ENCODE data around the gene LEKR1.

The LEKR1 gene

DNA sequence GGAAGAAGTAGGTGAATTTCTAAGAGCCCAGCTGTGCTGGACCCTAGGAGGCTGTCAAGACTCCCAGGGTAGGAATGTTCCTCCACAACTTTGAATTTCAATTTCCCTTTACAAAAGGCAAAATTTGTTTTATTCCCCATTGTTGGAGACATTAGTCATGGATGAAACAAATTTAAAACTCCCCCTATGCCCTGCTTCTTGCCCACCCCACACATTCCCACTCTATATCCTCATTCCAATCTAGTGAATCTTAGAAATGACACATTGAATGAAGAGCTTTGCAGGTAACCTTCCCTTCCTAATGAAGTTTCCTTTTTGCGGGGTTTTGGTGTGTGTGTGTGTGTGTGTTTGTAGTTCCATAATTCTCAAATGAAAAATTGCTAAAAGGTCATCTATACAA, 261.2 kb downstream of the LEKR1 start:
- no peak for DNase-seq (ENCODE audit: extremely low read depth, low read depth)

DNA sequence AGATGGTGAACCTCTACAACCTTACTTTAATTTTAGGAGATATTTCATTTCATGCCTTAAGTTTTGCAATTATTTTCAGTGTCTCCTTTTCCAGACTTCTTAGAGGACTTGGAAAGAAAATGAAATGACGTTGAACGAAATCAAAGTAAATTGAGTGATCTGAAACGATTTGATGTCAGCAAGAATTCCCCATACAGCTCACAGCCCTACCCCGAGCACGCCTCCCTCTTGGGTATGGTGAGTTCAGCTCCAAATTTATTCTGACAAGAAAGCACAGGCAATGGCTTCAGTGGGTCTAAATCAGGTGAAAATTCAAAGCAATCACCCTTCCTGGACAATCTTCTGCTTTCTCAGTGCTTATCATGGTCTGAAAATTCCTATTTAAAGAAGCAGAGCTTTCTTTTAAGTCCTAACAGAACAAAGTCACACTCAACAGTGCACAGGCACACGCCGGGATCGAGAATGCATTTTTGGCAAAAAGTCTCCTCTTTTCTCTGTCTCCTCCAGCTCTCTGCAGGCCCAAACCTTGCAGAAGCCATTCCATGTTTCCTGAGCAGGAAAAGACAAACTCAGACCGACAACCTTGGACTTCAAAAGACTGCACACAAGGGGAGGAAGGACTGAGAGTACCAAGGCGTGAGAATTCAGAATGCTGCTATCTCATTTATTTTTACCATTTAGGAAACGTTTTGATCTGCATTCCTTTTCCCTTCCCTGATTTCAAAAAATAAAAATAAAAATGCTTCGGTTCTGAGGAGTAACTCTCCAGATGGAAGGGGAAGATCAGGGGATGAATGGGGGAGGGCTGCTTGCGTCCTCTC, 261.8 kb downstream of the LEKR1 start:
- TF ChIP-seq, protein P1, sequence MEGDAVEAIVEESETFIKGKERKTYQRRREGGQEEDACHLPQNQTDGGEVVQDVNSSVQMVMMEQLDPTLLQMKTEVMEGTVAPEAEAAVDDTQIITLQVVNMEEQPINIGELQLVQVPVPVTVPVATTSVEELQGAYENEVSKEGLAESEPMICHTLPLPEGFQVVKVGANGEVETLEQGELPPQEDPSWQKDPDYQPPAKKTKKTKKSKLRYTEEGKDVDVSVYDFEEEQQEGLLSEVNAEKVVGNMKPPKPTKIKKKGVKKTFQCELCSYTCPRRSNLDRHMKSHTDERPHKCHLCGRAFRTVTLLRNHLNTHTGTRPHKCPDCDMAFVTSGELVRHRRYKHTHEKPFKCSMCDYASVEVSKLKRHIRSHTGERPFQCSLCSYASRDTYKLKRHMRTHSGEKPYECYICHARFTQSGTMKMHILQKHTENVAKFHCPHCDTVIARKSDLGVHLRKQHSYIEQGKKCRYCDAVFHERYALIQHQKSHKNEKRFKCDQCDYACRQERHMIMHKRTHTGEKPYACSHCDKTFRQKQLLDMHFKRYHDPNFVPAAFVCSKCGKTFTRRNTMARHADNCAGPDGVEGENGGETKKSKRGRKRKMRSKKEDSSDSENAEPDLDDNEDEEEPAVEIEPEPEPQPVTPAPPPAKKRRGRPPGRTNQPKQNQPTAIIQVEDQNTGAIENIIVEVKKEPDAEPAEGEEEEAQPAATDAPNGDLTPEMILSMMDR (IDR thresholded peaks at IDR 0.05; ENCODE audit: low read depth, low read length), result no peak
- no peak for DNase-seq (ENCODE audit: extremely low read depth, low read depth)

More for the DNA sequence above, 261.2 kb downstream of the LEKR1 start:
- TF ChIP-seq, protein P1 (IDR thresholded peaks at IDR 0.05; ENCODE audit: low read depth, low read length), result no peak

DNA sequence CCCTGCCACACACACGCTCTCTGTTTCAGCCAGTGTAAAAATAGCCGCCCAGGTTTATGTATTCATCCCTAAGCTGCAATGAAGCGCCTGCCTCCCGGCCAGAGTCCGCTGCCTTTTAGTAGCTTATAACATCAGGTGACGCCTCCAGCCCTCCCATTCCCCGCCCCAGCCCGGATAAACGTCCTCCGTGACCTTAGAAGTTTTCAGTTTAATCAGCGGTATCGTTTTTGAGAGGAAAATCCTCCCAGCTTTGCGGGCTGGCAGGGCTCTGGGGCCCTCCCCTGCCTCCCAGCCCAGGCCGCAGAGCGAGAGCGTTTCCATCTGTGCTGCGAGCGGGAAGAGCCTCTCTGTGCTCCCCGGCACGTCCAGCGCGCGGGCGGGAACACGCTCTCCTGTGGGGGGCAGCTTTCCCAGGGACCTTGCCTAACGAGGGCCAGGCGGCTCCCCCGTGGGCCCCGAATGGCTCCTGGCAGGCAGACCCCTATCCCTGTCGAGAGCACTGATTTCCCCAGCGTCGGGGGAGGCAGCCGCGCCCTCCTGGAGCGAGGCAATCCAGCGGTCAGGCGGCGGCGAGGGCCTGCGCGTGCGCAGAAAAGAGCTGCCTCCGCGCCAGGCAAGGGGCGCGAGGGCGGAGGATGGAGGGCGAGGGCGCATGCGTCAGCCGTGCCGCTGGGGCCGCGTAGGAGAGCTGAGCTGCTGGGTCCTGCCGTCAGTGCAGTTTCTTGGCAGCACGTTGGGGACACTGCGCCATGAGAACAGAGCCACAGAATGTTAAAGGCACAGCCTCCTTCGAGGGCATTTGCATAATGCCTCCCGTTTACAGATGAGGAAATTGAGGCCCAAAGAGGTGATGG, 262.7 kb downstream of the LEKR1 start:
- TF ChIP-seq, protein P1 (IDR thresholded peaks at IDR 0.05; ENCODE audit: low read depth, low read length), result peak; percentile 21
- peak; percentile 89 for DNase-seq (ENCODE audit: extremely low read depth, low read depth)

DNA sequence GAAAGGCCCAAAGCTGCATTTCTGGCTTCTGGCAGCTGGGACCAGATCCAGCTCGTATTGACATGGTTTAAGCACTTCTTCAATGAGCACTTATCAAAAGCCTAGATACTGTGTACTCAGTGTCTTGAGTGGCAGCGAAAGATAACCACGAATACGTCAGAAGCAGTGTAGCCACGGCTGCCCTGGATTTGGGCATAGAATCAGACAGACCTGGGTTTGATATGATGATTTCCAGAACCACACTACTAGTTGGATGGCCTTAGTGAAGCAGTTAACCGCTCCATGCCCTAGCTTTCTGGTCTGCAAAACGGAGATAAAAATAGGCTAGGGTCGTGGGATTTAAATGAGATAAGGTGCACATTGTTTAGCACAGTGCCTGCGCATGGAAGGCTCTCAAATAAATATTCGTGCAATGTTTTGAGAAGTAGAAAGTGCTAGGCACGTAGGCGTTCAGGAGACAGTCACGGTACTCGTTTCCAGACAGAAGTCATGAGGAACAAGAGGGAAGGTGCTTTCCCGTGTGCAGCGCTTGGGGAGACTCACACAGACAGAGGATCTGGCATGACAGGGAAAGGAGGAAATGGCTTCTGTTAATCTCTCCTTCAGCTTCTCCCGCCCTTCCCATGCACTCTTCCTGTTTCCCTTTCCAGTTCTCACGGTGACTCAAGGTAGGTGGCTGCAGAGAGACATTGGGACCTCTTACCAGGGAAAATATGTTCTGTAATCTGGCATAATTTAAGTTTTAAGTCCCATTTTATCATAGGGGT, 263.5 kb downstream of the LEKR1 start:
- DNase-seq (ENCODE audit: extremely low read depth, low read depth), result no peak
- TF ChIP-seq, protein P1 (IDR thresholded peaks at IDR 0.05; ENCODE audit: low read depth, low read length), result no peak

DNA sequence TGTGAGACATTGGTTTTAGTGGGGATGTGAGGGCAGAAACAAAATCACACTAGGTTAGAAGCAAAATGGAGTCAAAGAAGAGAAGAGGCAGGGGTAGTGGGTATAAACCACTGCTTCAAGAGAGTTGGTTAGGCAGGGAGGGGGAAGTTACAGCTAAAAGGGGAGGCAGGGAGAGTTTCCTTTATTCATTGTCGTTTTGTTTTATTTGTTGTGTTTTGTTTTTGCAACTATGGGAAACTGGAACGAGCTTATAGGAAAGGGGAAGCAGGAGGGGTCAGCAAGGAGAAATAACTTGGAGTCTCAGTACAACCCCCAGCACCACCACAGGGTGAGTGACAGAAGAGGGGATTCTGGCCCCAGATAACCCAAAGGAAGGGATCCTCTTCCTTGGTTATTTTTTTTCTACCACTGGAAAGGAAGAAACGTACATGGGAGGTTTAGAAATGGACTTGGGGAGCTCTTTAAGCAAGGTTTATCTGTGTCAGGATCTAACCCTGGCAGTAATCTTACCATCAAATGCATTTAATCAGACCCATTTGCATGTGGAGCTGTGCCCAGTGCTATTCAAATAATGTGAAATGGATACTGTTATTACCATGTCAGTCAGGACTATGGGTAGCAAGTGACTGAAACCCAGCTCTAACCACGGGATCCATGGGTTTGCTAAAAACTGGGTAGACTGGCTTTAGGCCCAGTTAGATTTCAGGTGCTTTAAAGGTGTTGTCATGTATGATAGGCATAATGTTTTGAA, 265.1 kb downstream of the LEKR1 start:
- no peak for DNase-seq (ENCODE audit: extremely low read depth, low read depth)
- TF ChIP-seq, protein P1 (IDR thresholded peaks at IDR 0.05; ENCODE audit: low read depth, low read length), result no peak

DNA sequence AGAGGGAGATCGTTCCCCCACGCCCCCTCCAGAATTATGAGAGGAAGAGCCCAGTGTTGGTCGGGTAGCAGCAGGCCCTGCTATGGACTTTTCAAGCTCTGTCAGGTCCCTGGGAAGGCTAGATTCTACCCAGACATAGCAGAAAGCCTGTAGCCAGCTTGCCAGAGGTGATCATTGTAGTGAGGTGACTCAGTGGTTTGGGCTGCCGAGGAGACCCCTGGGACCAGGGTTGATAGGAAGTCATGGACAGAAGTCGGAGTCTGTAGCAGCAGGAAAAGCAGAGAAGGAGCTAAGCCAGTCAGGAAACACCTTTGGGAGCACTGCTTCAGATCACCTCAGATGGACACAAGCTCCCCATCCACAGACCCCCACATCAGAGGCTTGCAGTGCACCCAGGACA, 266.1 kb downstream of the LEKR1 start:
- no peak for DNase-seq (ENCODE audit: extremely low read depth, low read depth)
- TF ChIP-seq, protein P1 (IDR thresholded peaks at IDR 0.05; ENCODE audit: low read depth, low read length), result no peak

Data from AG09319 (cell line).